T-helper 2 cell treated with Interferon-gamma antibody and Interleukin-4, amounts not matched to agents 100 ng/mL and 5 ng/mL, for 36 hours (primary cell): ENCODE results near the gene KRT86. TPM values are rescaled to one million over a fixed set of nuclear protein-coding genes. Genes with fewer than 3 reads are reported as not detected.
"Not testable (repeated sequence)": the region's sequence is repeated elsewhere in the genome, so short reads cannot be mapped to it uniquely, and the experiment has no call there.

Experiments
- intact Hi-C: fragments of 100-400 bp; cut with micrococcal nuclease; formaldehyde crosslinking; loops from one replicate; pipeline ENCODE4 v1.15.1; 2023
- total RNA-seq: library from RNA; stranded (reverse); gene quantifications from 2 replicates; pipeline ENCODE4 v1.2.3, GENCODE V29; 2022

The KRT86 gene
- total RNA-seq, 1 donor from 2014 or later: 0.48 TPM

DNA sequence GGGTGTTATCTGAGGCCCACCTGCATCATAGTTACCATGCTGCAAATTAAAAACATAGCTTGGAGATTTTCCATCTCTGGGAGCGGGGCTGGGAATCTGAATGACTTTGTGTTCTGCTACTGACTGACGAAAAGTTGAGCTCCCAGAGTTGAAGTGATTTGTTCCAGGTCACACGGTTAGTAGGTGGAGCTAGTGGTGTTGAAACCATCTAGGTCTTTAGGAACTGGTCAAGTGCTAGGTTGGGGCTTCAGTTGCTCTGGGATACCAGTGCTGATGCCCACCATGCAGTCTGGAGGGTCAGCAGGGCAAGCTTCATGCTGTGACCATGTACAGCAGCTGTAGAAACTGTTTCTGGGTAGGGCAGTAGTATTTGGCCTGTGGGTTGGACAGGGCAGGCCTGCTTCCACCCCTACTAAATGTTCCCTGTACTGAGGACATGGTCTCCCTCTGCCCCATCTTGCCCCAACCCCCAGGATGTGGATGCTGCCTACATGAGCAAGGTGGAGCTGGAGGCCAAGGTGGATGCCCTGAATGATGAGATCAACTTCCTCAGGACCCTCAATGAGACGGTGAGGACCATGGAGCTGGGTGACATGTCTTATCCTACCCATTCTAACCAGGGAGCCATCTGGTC, 36.1 kb upstream of the KRT86 start:
- intact Hi-C loops: no loop called here

DNA sequence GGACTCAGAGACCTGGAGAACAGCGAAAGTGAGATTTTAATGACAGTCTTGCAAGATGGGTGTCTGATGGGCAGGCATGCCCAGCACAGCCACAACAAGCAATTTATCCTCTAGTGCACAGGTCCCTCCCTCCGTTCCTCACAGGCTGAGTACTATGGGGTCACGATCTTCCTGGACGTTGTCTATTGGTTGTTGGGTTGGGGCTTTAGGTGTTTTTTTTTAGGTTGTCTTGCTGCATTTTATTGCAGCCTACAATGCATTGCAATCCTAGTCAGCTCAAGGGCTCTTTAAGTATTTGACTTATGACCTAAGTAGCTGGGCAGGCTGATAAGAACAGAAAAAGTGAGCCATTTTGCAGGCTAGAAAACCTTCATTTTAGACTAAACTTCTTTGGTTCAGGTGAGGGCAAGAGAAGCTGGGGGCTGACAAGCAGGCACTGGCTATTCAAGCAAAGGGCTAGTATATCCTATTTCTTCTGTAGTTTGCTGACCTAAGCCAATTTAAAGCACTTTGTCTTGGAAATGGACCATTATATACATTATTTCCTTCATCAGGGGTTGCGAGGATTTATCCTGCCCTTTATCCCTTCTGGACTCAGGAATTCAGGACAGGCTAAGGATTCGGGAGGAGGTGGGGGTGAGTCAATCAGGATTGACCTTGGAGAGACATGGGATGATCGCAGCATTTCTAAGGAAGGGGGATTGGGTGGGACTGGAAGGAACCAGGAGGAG, 35.4 kb upstream of the KRT86 start:
- intact Hi-C loops: no loop called here

DNA sequence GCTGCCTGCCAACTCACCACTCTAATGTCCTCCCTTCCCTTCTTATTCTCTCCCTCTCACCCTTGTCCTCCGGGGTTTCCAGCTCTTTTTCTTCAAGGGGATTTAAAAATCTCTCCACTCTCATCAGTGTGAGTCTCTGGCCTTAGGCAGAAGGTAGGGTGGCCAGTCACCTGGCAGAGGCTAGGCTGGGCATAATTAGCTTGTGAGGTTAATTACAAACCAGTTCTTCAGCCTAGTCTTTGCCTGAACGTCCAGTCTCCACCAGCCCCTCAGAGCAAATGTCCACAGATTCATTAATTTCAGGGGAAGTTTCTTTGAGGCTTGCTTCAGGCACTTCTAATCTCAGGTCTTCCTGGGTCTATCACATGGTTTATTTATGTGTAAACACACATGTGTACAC, 34.7 kb upstream of the KRT86 start:
- intact Hi-C loops: no loop called here

DNA sequence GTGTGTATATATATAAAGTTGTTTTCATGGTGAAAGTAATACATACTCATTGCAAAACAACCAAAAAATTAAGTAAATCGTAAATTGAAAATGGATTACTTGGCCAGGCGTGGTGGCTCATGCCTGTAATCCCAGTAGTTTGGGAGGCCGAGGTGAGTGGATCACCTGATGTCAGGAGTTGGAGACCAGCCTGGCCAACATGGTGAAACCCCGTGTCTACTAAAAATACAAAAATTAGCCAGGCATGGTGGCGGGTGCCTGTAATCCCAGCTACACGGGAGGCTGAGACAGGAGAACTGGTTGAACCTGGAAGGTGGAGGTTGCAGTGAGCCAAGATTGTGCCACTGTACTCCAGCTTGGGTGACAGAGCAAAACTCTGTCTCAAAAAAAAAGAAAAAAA, 34.2 kb upstream of the KRT86 start:
- intact Hi-C loops: not testable (repeated sequence)

DNA sequence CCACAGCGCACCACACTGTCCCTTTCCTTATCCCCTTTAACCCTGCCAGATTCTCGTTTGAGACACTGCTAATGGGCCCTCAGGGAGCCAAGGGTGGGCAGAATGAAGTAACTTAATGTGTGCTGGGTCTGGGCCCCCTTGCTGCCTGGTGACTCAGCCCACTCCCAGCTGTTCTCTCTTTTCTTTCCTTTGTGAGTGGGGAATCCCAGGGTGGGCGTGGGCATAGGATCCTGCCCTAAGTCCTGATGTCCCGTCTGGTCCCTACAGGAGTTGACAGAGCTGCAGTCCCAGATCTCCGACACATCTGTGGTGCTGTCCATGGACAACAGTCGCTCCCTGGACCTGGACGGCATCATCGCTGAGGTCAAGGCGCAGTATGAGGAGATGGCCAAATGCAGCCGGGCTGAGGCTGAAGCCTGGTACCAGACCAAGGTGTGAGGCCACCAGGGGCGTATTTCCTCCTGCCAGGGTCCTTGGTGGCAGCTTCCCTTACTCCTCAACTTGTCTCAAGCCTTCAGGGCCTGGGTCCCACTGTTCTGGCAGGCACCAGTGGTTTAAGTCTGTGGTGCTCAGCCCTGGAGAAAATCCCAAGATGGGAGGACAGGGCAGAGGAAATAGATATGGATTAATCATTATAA, 33.1 kb upstream of the KRT86 start:
- intact Hi-C loops: no loop called here

DNA sequence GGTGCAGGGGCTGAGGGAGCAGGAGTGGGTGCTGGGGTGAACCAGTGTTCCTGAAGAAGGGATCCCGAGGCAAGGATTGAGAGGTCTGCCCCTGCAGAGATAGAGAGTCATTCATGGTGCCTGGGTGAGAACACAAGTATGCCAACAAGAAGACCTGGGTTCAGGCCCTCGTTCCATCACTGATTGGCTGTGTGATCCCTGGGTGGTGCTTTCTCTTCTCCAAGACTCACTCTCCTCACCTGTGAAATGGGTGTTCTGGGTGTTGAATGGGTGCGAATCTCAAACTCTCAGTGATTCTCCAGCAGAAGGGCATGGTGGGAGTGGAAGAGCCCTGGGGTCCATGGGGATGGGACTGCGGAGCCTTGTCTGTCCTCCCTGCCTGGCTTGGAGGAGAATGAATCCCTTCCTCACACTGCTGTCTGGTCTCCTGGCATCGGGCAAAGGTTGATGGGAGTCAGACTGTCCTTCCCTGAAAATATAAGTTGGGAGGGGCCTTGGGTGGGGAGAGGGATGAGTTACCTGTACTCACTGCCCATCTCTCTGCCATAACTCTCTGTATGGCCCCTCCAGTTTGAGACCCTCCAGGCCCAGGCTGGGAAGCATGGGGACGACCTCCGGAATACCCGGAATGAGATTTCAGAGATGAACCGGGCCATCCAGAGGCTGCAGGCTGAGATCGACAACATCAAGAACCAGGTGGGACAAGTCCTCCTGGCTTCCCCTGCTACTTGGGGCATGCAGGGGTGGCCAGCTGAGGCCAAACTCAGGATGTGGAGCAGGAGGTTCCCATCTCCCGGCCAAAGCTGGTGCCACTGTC, 31.8 kb upstream of the KRT86 start:
- intact Hi-C loops: no loop called here

DNA sequence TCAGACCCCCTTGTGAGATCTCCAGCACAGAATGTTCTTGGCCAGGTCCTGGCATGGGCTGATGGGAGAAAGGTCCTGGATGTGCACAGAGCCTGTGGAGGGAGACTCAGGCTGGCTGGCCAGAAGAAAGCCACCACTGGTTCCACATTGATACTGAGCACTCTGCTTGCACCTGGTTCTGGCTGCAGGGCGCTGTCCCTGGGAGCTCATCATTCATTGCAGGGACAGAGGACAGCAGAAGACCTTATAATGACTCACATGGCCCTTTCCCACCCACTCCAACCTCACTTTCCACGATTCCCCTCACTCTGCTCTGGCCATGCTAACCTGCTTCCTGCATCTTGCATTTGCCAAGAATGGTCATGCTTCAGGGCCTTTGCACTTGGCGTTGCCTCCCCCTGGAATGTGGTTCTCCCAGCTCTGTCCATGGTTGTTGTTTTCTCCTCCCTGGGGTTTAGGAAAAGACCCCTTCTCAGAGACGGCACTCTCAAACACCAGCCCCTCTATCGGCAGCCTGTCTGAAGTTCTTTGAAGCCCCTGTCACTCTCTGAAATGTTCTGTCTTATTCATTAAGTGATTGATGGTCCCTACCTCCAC, 31.1 kb upstream of the KRT86 start:
- intact Hi-C loops: no loop called here

DNA sequence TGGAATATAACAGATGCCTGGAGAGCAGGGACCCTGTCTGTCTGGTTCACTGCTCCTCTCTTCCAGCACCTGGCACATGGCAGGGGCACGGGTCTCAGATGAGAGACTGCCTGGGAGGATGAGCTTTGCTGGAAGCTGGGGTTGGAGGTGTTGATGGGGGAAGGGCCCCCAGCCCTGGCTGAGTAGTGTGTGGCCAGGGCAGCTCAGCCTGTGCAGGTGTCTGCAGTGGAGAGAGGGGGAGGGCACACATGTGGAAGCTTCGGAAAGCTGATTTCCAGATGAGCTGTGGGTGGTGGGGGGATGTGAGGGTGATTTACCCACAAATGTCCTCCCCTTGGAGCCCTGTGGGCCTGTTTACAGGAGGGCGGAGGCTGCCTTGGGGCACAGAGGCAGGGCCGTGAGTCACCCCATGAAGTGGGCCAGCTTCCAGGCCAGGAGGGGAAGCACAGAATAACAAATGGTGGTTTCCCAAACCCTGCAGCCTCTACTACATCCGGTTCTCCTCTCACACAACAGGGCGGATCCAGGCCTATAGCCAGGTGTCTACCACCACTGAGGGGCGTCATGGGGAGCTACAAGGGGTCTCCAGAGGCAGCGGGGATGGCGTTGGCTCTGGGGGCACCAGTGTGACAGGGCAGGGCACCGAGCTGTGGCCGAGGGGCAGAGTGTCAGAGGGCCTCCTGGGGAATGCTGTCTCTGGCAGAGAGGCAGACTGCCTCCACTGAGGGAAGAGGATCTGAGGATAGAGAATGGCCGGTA, 30.4 kb upstream of the KRT86 start:
- intact Hi-C loops: no loop called here

DNA sequence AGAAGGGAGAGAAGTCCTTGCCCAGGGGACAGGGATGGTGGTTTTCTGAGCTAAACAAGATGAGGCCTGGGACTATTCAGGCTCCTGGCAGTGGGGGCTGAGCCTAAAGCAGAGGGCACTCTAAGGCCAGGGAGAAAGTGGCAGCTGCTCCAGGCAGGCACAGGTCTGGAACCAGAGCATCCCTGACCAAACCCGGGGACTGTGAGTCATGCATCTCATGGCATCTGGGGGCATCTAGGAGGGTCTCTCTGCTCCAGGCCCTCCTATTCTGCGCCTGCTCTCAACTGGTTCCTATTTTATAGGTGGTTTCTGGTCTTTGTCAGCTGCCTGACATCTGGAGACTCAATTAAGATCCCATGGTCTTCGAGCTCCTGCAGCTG, 29.8 kb upstream of the KRT86 start:
- intact Hi-C loops: no loop called here

DNA sequence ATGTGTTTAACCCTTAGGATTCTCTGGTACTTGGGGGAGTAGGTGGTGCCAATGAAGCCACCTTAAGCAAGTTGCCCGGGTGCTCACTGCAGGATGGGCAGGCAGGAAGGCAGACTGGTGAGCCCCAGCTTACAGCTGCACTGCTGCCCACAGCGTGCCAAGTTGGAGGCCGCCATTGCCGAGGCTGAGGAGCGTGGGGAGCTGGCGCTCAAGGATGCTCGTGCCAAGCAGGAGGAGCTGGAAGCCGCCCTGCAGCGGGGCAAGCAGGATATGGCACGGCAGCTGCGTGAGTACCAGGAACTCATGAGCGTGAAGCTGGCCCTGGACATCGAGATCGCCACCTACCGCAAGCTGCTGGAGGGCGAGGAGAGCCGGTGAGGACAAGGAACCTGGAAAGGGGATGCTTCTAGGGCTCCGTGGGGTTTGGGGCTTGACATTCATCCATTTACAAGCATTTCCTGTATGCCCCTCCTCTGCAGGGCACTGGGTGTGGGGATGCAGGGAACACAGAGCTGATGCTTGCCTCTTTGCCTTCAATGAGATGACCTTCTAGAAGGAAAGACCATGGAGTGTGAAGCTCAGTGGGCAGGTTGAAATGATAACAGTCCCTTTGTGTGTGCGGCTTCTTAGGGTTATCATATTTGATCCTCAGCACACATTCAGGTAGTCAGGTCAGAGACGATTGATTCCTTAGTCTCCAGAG, 29.0 kb upstream of the KRT86 start:
- intact Hi-C loops: no loop called here

DNA sequence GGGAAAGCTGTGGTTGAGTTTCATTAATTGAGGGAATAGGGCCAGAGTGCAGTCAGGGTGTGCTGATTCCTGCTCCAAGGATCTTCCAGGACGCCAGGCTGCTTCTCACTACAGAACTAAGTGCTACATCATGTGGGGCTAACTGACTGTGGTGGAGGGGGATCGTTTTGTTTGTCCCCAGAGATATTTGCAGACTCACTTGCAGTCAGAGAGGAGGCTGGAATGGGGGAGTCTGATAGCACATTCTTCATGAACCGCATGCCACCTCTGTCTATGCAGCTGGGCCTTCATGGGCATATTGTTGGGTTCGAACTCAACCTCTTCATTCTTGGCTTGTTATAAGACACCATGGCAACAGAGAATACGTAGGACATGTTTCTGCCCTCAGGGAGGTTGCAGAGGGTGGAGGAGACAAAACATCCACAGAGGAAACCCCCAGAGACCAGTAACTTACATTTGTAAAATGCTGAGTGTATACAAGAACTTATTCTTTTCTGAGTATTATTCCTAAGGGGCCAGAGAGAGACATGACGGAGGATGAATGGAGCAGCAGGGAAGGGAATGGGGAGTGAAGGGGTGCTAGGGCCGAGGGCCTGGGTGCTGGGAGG, 28.4 kb upstream of the KRT86 start:
- intact Hi-C loops: no loop called here

DNA sequence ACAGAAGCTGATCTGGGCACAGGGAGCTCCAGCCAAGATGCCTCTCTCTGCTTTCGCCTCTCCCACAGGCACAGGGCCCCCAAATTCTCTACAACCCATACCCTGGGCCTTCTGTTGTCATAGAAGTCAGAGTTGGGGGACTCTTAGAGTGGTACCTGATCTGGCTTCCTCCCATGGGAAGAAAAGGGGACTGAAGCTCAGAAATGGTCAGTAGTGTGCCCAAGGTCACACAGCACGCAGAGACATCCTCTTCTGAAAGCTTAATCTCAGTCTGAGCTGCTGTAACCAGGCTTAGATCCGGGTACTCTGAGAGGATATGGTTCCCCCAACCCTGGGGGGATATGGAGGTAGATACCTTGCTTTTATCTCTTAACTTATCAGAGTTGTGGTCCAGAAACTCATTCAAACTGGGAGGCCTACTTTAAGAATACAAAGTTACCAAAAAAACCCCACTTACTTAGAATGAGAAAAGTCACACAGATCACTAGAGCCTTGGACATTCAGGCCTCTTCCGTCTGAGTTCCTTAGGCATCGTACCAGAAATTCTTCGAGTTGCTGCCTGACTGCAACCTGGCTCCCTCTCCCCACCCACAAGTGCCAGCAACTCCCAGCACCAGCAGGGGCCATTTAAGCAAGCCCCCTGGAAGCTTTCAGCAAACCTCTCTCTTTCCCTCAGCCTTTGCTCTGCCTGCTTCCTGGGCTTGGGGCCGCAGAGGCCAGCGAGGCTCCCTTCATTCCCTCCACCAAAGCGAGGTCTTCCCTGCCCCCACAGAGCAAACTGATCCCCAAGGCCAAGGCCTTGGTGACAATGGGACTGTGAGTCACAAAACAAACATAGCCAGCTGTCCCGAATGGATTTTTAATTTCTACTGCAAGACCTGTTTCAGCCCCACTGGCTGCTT, 27.5 kb upstream of the KRT86 start:
- intact Hi-C loops: no loop called here

DNA sequence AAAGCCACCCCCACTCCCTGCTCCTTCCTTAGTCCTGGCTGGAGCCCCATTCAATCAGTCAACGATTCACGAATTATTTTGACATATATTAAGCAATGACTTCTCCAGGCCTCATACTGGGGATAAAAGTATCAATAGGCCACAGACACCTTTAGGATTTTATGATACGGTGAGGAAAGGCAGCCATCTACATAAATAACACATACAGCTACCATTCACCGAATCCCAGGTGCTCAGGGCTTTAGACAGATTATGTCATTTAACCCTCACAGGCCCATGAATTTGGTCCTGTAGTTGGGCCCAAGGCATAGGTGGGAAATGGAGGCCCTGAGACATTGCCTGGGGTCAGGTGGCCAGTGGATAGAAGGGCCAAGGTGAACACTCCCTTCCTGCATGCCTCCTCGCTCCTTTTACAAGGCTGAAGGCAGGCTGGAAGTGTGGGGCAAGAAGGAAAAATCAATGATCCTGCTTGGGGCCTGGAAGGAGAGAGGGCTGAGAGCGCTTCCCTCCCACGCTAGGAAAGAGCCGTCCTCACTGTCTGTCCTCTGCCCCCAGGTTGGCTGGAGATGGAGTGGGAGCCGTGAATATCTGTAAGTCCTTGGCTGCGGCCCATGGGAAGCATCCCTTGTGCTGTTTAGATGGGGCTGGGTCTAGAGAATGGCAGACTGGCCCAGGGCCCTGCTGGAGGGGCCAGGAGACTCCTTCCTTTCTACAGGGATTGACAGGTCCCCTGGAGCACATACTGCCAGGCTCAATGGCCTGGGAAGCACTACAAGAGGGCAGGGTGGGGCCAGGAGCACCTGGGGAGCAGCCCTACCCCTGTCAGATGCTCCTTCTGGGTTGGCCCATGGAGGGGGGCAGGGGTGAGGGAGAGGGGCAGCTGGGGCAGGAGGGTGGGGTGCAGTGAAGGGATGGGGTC, 26.6 kb upstream of the KRT86 start:
- intact Hi-C loops: no loop called here

DNA sequence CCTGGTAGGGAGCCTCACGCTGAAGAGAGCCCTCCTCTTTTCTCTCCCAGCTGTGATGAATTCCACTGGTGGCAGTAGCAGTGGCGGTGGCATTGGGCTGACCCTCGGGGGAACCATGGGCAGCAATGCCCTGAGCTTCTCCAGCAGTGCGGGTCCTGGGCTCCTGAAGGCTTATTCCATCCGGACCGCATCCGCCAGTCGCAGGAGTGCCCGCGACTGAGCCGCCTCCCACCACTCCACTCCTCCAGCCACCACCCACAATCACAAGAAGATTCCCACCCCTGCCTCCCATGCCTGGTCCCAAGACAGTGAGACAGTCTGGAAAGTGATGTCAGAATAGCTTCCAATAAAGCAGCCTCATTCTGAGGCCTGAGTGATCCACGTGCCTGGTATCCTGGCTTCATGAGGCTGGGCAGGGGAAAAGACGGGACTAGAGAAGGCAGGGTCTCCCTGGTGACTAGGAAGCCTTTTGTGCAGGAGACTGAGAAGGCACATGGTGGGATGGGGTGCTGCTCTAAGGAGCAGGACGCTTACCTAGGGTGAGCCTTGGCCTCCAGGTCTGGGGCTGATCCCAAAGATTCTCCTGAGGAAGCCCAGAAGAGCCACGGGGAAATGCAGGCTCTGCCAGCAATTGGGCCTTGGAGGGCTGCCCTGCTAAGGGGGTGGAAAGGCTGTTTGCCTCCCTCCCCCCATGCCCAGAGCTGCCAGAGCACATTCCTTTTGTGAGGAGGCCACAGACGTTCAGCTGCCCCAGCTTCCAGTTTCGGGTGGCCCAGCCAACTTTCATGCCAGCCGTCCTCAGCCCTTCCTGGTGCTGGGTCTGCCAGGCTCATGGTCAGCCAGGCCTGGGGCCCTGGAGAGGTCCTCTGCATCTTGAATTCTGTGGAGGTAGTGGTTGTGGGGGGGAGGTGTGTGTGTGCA, 25.6 kb upstream of the KRT86 start:
- intact Hi-C loops: no loop called here

DNA sequence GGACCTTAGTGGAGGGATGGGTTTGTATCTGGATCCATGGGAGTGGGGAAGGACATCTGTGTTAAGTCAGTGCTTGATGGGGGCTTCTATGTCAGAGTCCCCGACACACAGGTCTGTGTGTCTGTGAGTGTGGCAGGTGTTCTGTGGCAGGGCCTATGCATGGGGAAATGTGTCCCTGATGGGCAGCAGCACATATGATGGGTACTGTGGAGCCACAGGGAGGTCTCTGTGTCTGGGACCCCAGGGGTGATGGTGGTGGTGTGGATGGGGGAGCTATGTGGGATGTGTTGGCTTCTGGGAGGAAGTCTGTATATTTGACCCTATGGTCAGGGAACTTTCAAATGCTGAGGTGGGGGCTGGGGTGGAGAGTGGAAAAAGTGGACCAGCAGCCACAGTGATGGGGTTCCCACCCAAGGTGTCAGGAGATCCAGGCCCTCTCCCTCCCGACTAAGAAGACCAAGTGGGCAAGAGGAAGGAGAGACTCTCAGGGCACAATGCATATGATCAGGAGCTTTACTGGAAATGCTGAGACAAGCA, 24.9 kb upstream of the KRT86 start:
- intact Hi-C loops: no loop called here
